Measurements from ENCODE around the gene MANSC1.

- TF ChIP-seq CTCF (IDR thresholded peaks at IDR 0.05) = no peak
- no peak for TF ChIP-seq POLR2A (IDR thresholded peaks at IDR 0.05)
These were observed 37.5 kb upstream of the MANSC1 start for GRCh38 chr12:12387501-12387900.

All from sigmoid colon (tissue), 3 donors.